Type B pancreatic cell (in vitro differentiated cells): Measurements from ENCODE around the gene VWDE. TPM values are rescaled to one million over a fixed set of nuclear protein-coding genes. Genes with fewer than 3 reads are reported as not detected.
"Not testable (repeated sequence)": the region's sequence is repeated elsewhere in the genome, so short reads cannot be mapped to it uniquely, and the experiment has no call there.

Experiments
- DNase-seq: peaks from one replicate; pipeline ENCODE4 v3.0.0; 2021; ENCODE audit warnings: mixed read lengths; ENCODE audit not compliant: unreplicated experiment; ENCODE audit errors: extremely low spot score
- H3K27ac Mint-ChIP-seq: 2 replicates; pipeline ENCODE4 v1.8.0; 2021; ENCODE audit warnings: mild to moderate bottlenecking, mixed read lengths
- H3K27me3 Mint-ChIP-seq: 2 replicates; pipeline ENCODE4 v1.8.0; 2021; ENCODE audit warnings: mixed read lengths
- H3K36me3 Mint-ChIP-seq: 2 replicates; pipeline ENCODE4 v1.8.0; 2021; ENCODE audit warnings: mixed read lengths
- H3K4me1 Mint-ChIP-seq: one replicate; pipeline ENCODE4 v1.8.0; 2021; ENCODE audit warnings: mixed read lengths; ENCODE audit not compliant: unreplicated experiment
- H3K4me3 Mint-ChIP-seq: 2 replicates; pipeline ENCODE4 v1.8.0; 2021; ENCODE audit warnings: mild to moderate bottlenecking, mixed read lengths
- H3K9me3 Mint-ChIP-seq: 2 replicates; pipeline ENCODE4 v1.8.0; 2021; ENCODE audit warnings: mixed read lengths
- CTCF ChIP-seq: fragments of 200-600 bp; sonication (generic); conservative IDR thresholded peaks from 2 replicates; pipeline ENCODE4 v1.5.0; 2021; ENCODE audit warnings: antibody characterized with exemption, mild to moderate bottlenecking
- total RNA-seq: library from RNA; stranded (reverse); gene quantifications from 2 replicates; pipeline ENCODE4 v1.2.1, GENCODE V29; 2021; ENCODE audit warnings: low replicate concordance

Gene VWDE
- total RNA-seq, 1 donor from 2014 or later, result 2.1 TPM

GRCh38 chr7:12397671-12398070 lies 6.0 kb downstream of the VWDE start:
- H3K27me3 Mint-ChIP-seq, result peaks cover 27% of the 10 kb centered on the region
- DNase-seq, result no peak

GRCh38 chr7:12396670-12397069 lies 7.0 kb downstream of the VWDE start:
- not testable (repeated sequence) for H3K4me3 Mint-ChIP-seq, H3K4me1 Mint-ChIP-seq, H3K36me3 Mint-ChIP-seq, H3K27ac Mint-ChIP-seq, H3K9me3 Mint-ChIP-seq, DNase-seq
- peaks cover 19% of the 10 kb centered on the region for H3K27me3 Mint-ChIP-seq

More at GRCh38 chr7:12397671-12398070, 6.0 kb downstream of the VWDE start:
- Mint-ChIP-seq H3K9me3 (no peaks in the 10 kb centered on the region), H3K4me1 (peaks cover under 1% of the 10 kb centered on the region), H3K4me3 (no peak overlapping the region), H3K36me3 (peaks cover 3% of the 10 kb centered on the region), H3K27ac (no peak overlapping the region)
- TF ChIP-seq CTCF, result no peak

DNA sequence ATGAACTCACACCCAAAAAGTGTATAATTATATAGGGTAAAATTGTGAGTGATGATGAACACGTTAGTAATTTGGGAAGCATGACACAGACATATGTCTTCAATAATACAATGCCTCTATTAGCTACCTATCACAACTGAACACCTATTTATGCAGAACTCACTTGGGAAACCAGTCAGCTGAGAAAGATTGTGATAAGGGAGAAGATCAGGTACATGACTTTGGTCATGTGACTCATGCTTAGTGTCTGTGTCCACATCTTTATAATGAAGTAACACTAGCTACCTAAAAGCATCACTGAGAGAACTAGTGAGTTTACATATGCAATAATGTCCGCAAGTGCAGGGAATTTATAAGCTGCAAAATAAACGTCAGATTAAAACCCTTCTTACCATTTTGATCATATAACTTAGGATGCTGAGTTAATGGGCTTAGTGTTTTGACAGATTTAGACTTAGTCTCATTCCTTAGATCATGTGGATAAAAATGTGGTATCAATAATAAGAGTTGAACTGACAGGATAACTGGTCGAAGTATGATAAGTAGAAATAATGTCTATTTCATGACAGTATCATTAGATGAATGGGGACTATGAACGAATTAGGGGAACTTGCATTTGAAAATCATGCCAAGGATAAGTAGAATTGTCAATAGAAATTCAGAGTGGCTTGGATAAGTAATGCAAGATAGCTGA lies 11.6 kb downstream of the VWDE start:
- Mint-ChIP-seq H3K9me3 (no peaks in the 10 kb centered on the region), H3K4me3 (no peak overlapping the region), H3K36me3 (no peaks in the 10 kb centered on the region), H3K4me1 (no peaks in the 10 kb centered on the region), H3K27me3 (no peaks in the 10 kb centered on the region), H3K27ac (no peak overlapping the region)
- no peak for TF ChIP-seq CTCF
- DNase-seq, result no peak

DNA sequence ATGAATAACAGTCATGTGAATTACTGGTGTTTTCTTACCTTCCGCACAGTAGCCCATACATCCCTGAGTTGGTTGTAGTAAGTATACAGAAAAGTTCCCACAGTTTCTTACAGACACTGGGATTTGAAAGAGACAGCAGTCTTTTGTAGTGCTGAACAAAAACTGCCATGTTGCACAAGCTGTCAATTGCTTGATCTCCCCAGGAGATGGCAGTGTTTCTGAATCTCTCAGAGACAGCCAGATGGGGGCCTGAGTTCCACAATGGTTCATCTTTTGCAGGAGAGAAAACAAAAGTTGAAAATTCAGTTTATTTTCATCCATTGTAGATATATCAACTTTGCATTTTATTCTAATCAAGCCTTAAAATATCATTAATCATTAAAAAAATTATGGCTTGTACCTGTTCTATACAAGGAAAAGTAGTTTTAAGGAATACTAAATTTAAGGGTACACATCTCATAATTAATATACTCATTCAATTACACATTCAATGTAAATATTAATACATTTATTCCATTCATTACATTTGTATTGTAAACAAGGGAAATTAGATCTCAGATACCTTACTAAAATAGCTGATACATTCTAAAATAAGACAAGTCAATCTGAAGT lies 14.5 kb downstream of the VWDE start:
- peak; percentile 88 for TF ChIP-seq CTCF
- H3K27me3 Mint-ChIP-seq, result no peaks in the 10 kb centered on the region
- no peak overlapping the region for H3K4me3 Mint-ChIP-seq
- H3K36me3 Mint-ChIP-seq, result no peaks in the 10 kb centered on the region
- H3K9me3 Mint-ChIP-seq, result no peaks in the 10 kb centered on the region
- no peak overlapping the region for H3K27ac Mint-ChIP-seq
- H3K4me1 Mint-ChIP-seq, result peaks cover 5% of the 10 kb centered on the region
- DNase-seq, result no peak

- TF ChIP-seq CTCF, result no peak
- Mint-ChIP-seq H3K27me3 (no peaks in the 10 kb centered on the region), H3K4me1 (peaks cover 5% of the 10 kb centered on the region), H3K27ac (no peak overlapping the region), H3K4me3 (no peak overlapping the region), H3K36me3 (no peaks in the 10 kb centered on the region), H3K9me3 (no peaks in the 10 kb centered on the region)
- DNase-seq, result no peak
Observed at GRCh38 chr7:12386313-12386740, 17.3 kb downstream of the VWDE start.

GRCh38 chr7:12385364-12385786 lies 18.3 kb downstream of the VWDE start:
- Mint-ChIP-seq H3K27ac (no peak overlapping the region), H3K9me3 (no peaks in the 10 kb centered on the region), H3K36me3 (peaks cover 3% of the 10 kb centered on the region), H3K4me1 (peaks cover 5% of the 10 kb centered on the region), H3K4me3 (no peak overlapping the region), H3K27me3 (no peaks in the 10 kb centered on the region)
- TF ChIP-seq CTCF, result no peak
- no peak for DNase-seq
